OCI-LY3 (cell line): ENCODE measurements around the gene DCAF8L2.
"Not testable (repeated sequence)": the region's sequence is repeated elsewhere in the genome, so short reads cannot be mapped to it uniquely, and the experiment has no call there.

Experiments
- H2AFZ ChIP-seq: fragments of 200-600, 300-600 bp; shearing (Covaris generic); 2 replicates; pipeline ENCODE4 v1.6.0; 2014; ENCODE audit warnings: antibody characterized with exemption, low read depth, low read length
- H3K27ac ChIP-seq: fragments of 200-600, 300-600 bp; sonication (generic); 2 replicates; pipeline ENCODE4 v1.5.1; 2014; ENCODE audit warnings: mild to moderate bottlenecking, low read length, moderate library complexity, mixed read lengths
- H3K27me3 ChIP-seq: fragments of 200-600, 300-600 bp; sonication (generic); 2 replicates; pipeline ENCODE4 v1.6.1; 2014; ENCODE audit warnings: low read depth, low read length, mixed read lengths
- H3K36me3 ChIP-seq: fragments of 200-600, 300-600 bp; sonication (generic); replicated peaks from 2 replicates; pipeline ENCODE3; 2014; ENCODE audit warnings: low read depth, low read length, mixed read lengths
- H3K4me1 ChIP-seq: fragments of 300-600, 200-600 bp; sonication (generic); 2 replicates; pipeline ENCODE4 v1.6.1; 2014; ENCODE audit warnings: low read length, mixed read lengths
- H3K4me2 ChIP-seq: fragments of 200-600, 300-600 bp; sonication (generic); 2 replicates; pipeline ENCODE4 v1.6.1; 2014; ENCODE audit warnings: low read length, mixed read lengths
- H3K4me3 ChIP-seq: fragments of 300-600, 200-600 bp; sonication (generic); 2 replicates; pipeline ENCODE4 v1.5.1; 2014; ENCODE audit warnings: antibody characterized with exemption, mild to moderate bottlenecking, low read length, moderate library complexity
- H3K79me2 ChIP-seq: fragments of 300-600, 200-600 bp; shearing (Covaris generic); 2 replicates; pipeline ENCODE4 v1.6.1; 2014; ENCODE audit warnings: mild to moderate bottlenecking, low read length, mixed read lengths
- H3K9ac ChIP-seq: fragments of 300-600, 200-600 bp; shearing (Covaris generic); 2 replicates; pipeline ENCODE4 v1.6.0; 2014; ENCODE audit warnings: mild to moderate bottlenecking, low read length, moderate library complexity
- H3K9me3 ChIP-seq: fragments of 200-600, 300-600 bp; shearing (Covaris generic); 2 replicates; pipeline ENCODE4 v1.6.1; 2014; ENCODE audit warnings: low read length, mixed read lengths; ENCODE audit not compliant: insufficient read depth
- H4K20me1 ChIP-seq: fragments of 200-600, 300-600 bp; sonication (generic); 2 replicates; pipeline ENCODE4 v1.6.1; 2016; ENCODE audit warnings: low read length, mixed read lengths; ENCODE audit not compliant: insufficient read depth
- EZH2phosphoT487 ChIP-seq: fragments of 200-600 bp; shearing (Covaris generic); IDR thresholded peaks from 2 replicates; pipeline ENCODE4 v1.6.1; 2018; ENCODE audit warnings: antibody characterized with exemption, mixed run types, low read depth
- TF ChIP-seq, protein P1 (sequence below): fragments of 200-600, 300-600 bp; sonication (generic); IDR thresholded peaks from 2 replicates; pipeline ENCODE4 v1.5.1; 2014; ENCODE audit warnings: antibody characterized with exemption, low read length, low read depth

The DCAF8L2 gene

GRCh38 chrX:27740933-27741332 lies 150.8 kb downstream of the DCAF8L2 start:
- no peaks in the 10 kb centered on the region for H3K36me3 ChIP-seq

GRCh38 chrX:27743521-27743920 lies 153.4 kb downstream of the DCAF8L2 start:
- H2AFZ ChIP-seq, H3K9me3 ChIP-seq, H3K4me2 ChIP-seq, H4K20me1 ChIP-seq, H3K4me1 ChIP-seq, H3K36me3 ChIP-seq, H3K79me2 ChIP-seq, H3K27me3 ChIP-seq, H3K9ac ChIP-seq, H3K27ac ChIP-seq, H3K4me3 ChIP-seq: not testable (repeated sequence)

More at GRCh38 chrX:27740933-27741332, 150.8 kb downstream of the DCAF8L2 start:
- H3K79me2 ChIP-seq: no peaks in the 10 kb centered on the region
- no peak overlapping the region for H3K9ac ChIP-seq
- no peak overlapping the region for H3K27ac ChIP-seq
- TF ChIP-seq, protein P1, sequence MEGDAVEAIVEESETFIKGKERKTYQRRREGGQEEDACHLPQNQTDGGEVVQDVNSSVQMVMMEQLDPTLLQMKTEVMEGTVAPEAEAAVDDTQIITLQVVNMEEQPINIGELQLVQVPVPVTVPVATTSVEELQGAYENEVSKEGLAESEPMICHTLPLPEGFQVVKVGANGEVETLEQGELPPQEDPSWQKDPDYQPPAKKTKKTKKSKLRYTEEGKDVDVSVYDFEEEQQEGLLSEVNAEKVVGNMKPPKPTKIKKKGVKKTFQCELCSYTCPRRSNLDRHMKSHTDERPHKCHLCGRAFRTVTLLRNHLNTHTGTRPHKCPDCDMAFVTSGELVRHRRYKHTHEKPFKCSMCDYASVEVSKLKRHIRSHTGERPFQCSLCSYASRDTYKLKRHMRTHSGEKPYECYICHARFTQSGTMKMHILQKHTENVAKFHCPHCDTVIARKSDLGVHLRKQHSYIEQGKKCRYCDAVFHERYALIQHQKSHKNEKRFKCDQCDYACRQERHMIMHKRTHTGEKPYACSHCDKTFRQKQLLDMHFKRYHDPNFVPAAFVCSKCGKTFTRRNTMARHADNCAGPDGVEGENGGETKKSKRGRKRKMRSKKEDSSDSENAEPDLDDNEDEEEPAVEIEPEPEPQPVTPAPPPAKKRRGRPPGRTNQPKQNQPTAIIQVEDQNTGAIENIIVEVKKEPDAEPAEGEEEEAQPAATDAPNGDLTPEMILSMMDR: no peak
- TF ChIP-seq EZH2phosphoT487: no peak
- H2AFZ ChIP-seq: no peak overlapping the region
- H3K27me3 ChIP-seq: no peaks in the 10 kb centered on the region
- no peaks in the 10 kb centered on the region for H3K4me1 ChIP-seq
- no peak overlapping the region for H3K4me3 ChIP-seq
- no peak overlapping the region for H3K4me2 ChIP-seq
- H3K9me3 ChIP-seq: no peaks in the 10 kb centered on the region
- no peaks in the 10 kb centered on the region for H4K20me1 ChIP-seq

DNA sequence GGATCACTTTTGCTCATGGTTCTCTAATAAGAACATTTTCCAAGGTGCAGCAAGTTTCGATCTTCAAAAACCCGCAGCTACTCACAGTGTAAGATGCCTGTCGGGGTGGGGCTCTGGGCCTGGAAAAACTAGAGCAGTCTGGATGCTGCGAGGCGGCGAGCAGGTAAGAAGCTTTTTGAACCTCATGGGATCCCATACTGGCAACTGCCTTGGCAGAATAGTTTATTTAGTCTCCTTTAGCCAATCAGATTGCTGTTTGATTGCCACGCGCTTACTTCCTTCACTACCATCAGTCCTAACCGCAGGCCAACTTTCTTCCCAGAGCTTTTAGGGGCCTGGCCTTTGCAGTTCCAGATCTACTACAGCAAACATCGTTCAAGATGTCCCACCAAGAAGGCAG lies 156.4 kb downstream of the DCAF8L2 start:
- Histone ChIP-seq H4K20me1 (no peaks in the 10 kb centered on the region), H3K9me3 (no peaks in the 10 kb centered on the region), H3K4me1 (peaks cover 17% of the 10 kb centered on the region)

DNA sequence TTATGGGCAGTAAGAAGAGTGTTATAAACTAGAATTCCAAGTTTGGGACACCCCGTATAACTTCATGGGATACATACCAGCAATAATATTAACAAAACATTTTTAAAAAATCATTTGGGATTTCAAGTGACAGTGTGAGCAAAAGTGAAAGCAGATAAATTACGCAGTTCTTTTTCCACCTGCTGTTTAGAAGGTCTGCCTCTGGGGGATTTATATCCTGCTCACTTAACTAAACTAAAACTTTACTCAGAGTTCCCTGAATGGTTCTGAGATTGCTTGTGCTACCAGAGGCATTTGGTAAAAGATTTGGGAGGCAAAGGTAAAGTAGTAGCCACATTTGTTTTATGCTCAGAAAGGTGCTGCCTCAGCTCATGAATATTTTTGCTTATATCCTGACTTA lies 160.2 kb downstream of the DCAF8L2 start:
- H3K36me3 ChIP-seq, H3K27ac ChIP-seq, H3K9ac ChIP-seq, H4K20me1 ChIP-seq, H2AFZ ChIP-seq, H3K79me2 ChIP-seq, H3K9me3 ChIP-seq, H3K27me3 ChIP-seq: not testable (repeated sequence)
- Histone ChIP-seq H3K4me1 (peaks cover 30% of the 10 kb centered on the region), H3K4me2 (peak overlapping the region; percentile 56), H3K4me3 (peak overlapping the region; percentile 47)

More for the DNA sequence above, 156.4 kb downstream of the DCAF8L2 start:
- no peak overlapping the region for H3K9ac ChIP-seq
- no peak for TF ChIP-seq EZH2phosphoT487
- TF ChIP-seq, protein P1: no peak
- H3K36me3 ChIP-seq: no peaks in the 10 kb centered on the region
- no peaks in the 10 kb centered on the region for H3K79me2 ChIP-seq
- H3K27me3 ChIP-seq: no peaks in the 10 kb centered on the region
- no peak overlapping the region for H3K4me2 ChIP-seq
- no peak overlapping the region for H3K4me3 ChIP-seq
- H2AFZ ChIP-seq: no peak overlapping the region
- no peak overlapping the region for H3K27ac ChIP-seq

DNA sequence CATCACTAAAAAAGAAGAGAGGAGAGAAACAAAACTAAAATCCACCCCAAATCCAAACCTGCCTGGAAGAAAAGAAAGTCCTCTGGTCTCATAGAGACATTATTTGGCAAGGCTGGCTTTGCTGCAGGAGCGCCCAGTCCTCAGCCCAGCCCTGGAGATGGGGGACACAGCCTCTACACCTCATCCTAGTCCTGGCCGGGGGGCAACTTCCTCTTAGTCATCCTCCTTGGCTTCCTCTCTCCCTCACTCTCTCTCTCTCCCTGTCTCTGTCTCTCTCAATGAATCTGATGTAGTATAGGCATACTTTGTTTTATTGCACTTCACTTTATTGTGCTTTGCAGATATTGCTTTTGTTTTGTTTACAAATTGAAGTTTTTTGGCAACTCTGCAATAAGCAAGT lies 161.8 kb downstream of the DCAF8L2 start:
- no peak overlapping the region for H2AFZ ChIP-seq
- no peaks in the 10 kb centered on the region for H3K27me3 ChIP-seq
- no peak for TF ChIP-seq EZH2phosphoT487
- TF ChIP-seq, protein P1: no peak
- no peak overlapping the region for H3K4me2 ChIP-seq
- no peaks in the 10 kb centered on the region for H3K79me2 ChIP-seq
- peaks cover 30% of the 10 kb centered on the region for H3K4me1 ChIP-seq
- H3K27ac ChIP-seq: no peak overlapping the region
- H3K9ac ChIP-seq: no peak overlapping the region
- H3K36me3 ChIP-seq: no peaks in the 10 kb centered on the region
- no peak overlapping the region for H3K4me3 ChIP-seq
- H4K20me1 ChIP-seq: no peaks in the 10 kb centered on the region
- H3K9me3 ChIP-seq: no peaks in the 10 kb centered on the region
